GM19455 (cell line): ENCODE data around the gene CAMK1D.

Experiments used
- ATAC-seq: cut with Tn5 transposase; IDR thresholded peaks from one replicate; pipeline ENCODE4 v1.9.1; 2021; ENCODE audit not compliant: unreplicated experiment

CAMK1D gene

GRCh38 chr10:12510984-12511383 lies 161.6 kb downstream of the CAMK1D start:
- ATAC-seq = no peak

- no peak for ATAC-seq
Observed at GRCh38 chr10:12511651-12512050, 162.3 kb downstream of the CAMK1D start.

- ATAC-seq = no peak
Observed at GRCh38 chr10:12512332-12513002, 163.1 kb downstream of the CAMK1D start.

- no peak for ATAC-seq
Observed at GRCh38 chr10:12513003-12513365, 163.6 kb downstream of the CAMK1D start.

- ATAC-seq = no peak
Observed at GRCh38 chr10:12513775-12514673, 164.7 kb downstream of the CAMK1D start.

- no peak for ATAC-seq
Observed at GRCh38 chr10:12518024-12518423, 168.7 kb downstream of the CAMK1D start.

- ATAC-seq = no peak
Observed at GRCh38 chr10:12521423-12521822, 172.1 kb downstream of the CAMK1D start.

GRCh38 chr10:12526311-12526710 lies 177.0 kb downstream of the CAMK1D start:
- ATAC-seq = no peak

- ATAC-seq = no peak
Observed at GRCh38 chr10:12529976-12530375, 180.6 kb downstream of the CAMK1D start.

GRCh38 chr10:12531305-12532220 lies 182.2 kb downstream of the CAMK1D start:
- no peak for ATAC-seq

- ATAC-seq = no peak
Observed at GRCh38 chr10:12533151-12533550, 183.8 kb downstream of the CAMK1D start.

GRCh38 chr10:12533723-12534122 lies 184.4 kb downstream of the CAMK1D start:
- no peak for ATAC-seq

- ATAC-seq = no peak
Observed at GRCh38 chr10:12534824-12535223, 185.5 kb downstream of the CAMK1D start.

- ATAC-seq = no peak
Observed at GRCh38 chr10:12535656-12536055, 186.3 kb downstream of the CAMK1D start.

- ATAC-seq = no peak
Observed at GRCh38 chr10:12538491-12538995, 189.2 kb downstream of the CAMK1D start.

GRCh38 chr10:12539350-12540164 lies 190.2 kb downstream of the CAMK1D start:
- ATAC-seq = no peak

- ATAC-seq = no peak
Observed at GRCh38 chr10:12540341-12540781, 191.0 kb downstream of the CAMK1D start.

GRCh38 chr10:12541446-12542067 lies 192.2 kb downstream of the CAMK1D start:
- no peak for ATAC-seq

GRCh38 chr10:12542133-12542670 lies 192.9 kb downstream of the CAMK1D start:
- no peak for ATAC-seq
